ENCODE measurements around the gene MESD. TPM values are rescaled to one million over a fixed set of nuclear protein-coding genes. Genes with fewer than 3 reads are reported as not detected.

Gene MESD
- total RNA-seq, 1 experiment from 2014 or later = 21.2 TPM

- no peak overlapping the region for H3K9ac ChIP-seq (ENCODE audit: low read length)
- no peak overlapping the region for H3K4me3 ChIP-seq (ENCODE audit: low read length)
- no peak for TF ChIP-seq CTCF (conservative IDR thresholded peaks at IDR 0.05; ENCODE audit: low read depth, low read length)
- TF ChIP-seq EZH2 (IDR thresholded peaks at IDR 0.05; ENCODE audit: low read length, unreplicated experiment) = no peak
- TF ChIP-seq EZH2phosphoT487 (IDR thresholded peaks at IDR 0.05; ENCODE audit: borderline replicate concordance, low read length) = no peak
- no peaks in the 10 kb centered on the region for H3K9me3 ChIP-seq (ENCODE audit: low read length)
- H3K9me2 ChIP-seq (replicated peaks; ENCODE audit: low read length) = no peaks in the 10 kb centered on the region
- no peak overlapping the region for H2AFZ ChIP-seq (ENCODE audit: low read length)
- no TSS peak for BruUV-seq (replicated peaks)
- peaks cover 18% of the 10 kb centered on the region for H3K79me2 ChIP-seq (ENCODE audit: low read length)
- ChIA-PET POLR2A (ENCODE audit: unreplicated experiment) (no interaction called here), CTCF (no interaction called here)
- intact Hi-C loops (cut with micrococcal nuclease) = no loop called here
- H3K4me2 ChIP-seq (ENCODE audit: low read length) = no peak overlapping the region
- no peaks in the 10 kb centered on the region for H3K27me3 ChIP-seq (ENCODE audit: low read length)
- H4K20me1 ChIP-seq (ENCODE audit: low read length) = no peaks in the 10 kb centered on the region
- DNase-seq (no peak), ATAC-seq (no peak)
- no peak overlapping the region for H3K27ac ChIP-seq (ENCODE audit: low read length)
- no peaks in the 10 kb centered on the region for H3F3A ChIP-seq (ENCODE audit: low read length, unreplicated experiment)
- no peaks in the 10 kb centered on the region for H3K4me1 ChIP-seq (ENCODE audit: insufficient read depth, low read length)
- no peaks in the 10 kb centered on the region for H3K36me3 ChIP-seq (ENCODE audit: low read depth, low read length)
Observed at GRCh38 chr15:81014446-81015093, 25.0 kb upstream of the MESD start.

- peaks cover 29% of the 10 kb centered on the region for H3K79me2 ChIP-seq (ENCODE audit: low read length)
- H3K4me3 ChIP-seq (ENCODE audit: low read length) = no peak overlapping the region
- H3K4me2 ChIP-seq (ENCODE audit: low read length) = no peak overlapping the region
- H3F3A ChIP-seq (ENCODE audit: low read length, unreplicated experiment) = no peaks in the 10 kb centered on the region
- ATAC-seq (no peak), DNase-seq (no peak)
- H3K9me2 ChIP-seq (replicated peaks; ENCODE audit: low read length) = no peaks in the 10 kb centered on the region
- H2AFZ ChIP-seq (ENCODE audit: low read length) = no peak overlapping the region
- 0 out of 2 replicates have a peak, but pooled peaks cover 8% of the 10 kb centered on the region for H4K20me1 ChIP-seq (ENCODE audit: low read length)
- no peak overlapping the region for H3K27ac ChIP-seq (ENCODE audit: low read length)
- ChIA-PET CTCF (no interaction called here), POLR2A (ENCODE audit: unreplicated experiment) (no interaction called here)
- BruUV-seq (replicated peaks) = no TSS peak
- intact Hi-C loops (cut with micrococcal nuclease) = no loop called here
- H3K4me1 ChIP-seq (ENCODE audit: insufficient read depth, low read length) = 0 out of 2 replicates have a peak, but pooled peaks cover 2% of the 10 kb centered on the region
- H3K9ac ChIP-seq (ENCODE audit: low read length) = no peak overlapping the region
- no peaks in the 10 kb centered on the region for H3K36me3 ChIP-seq (ENCODE audit: low read depth, low read length)
- no peaks in the 10 kb centered on the region for H3K9me3 ChIP-seq (ENCODE audit: low read length)
- no peaks in the 10 kb centered on the region for H3K27me3 ChIP-seq (ENCODE audit: low read length)
- TF ChIP-seq CTCF (conservative IDR thresholded peaks at IDR 0.05; ENCODE audit: low read depth, low read length) (no peak), EZH2 (IDR thresholded peaks at IDR 0.05; ENCODE audit: low read length, unreplicated experiment) (no peak), EZH2phosphoT487 (IDR thresholded peaks at IDR 0.05; ENCODE audit: borderline replicate concordance, low read length) (no peak)
Observed at GRCh38 chr15:81013396-81013929, 23.8 kb upstream of the MESD start.

DNA sequence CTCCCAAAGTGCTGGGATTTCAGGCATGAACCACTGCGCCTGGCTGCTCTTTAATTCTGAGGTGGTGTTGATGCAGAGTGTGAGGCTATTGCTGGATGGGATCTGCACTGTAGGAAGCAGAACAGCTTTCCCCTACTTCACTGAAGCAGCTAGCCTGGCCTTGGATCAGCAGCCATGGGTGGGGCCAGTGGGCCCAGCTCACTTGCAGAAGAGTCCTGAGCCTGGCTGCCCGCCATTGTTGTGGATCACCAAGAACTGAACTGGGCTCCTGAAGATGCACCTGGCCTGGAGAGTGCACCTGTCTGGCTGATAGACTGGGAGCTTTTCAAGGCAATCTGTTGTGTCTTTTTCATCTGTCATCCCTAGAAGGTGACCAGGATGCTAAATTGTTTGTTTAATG is 23.0 kb upstream of the MESD start:
- H3K4me2 ChIP-seq (ENCODE audit: low read length) = no peak overlapping the region
- 0 out of 2 replicates have a peak, but pooled peaks cover 11% of the 10 kb centered on the region for H3K4me1 ChIP-seq (ENCODE audit: insufficient read depth, low read length)
- TF ChIP-seq EZH2 (IDR thresholded peaks at IDR 0.05; ENCODE audit: low read length, unreplicated experiment) = no peak
- DNase-seq (no peak), ATAC-seq (no peak)
- H3K79me2 ChIP-seq (ENCODE audit: low read length) = peaks cover 37% of the 10 kb centered on the region
- 0 out of 2 replicates have a peak, but pooled peaks cover 8% of the 10 kb centered on the region for H4K20me1 ChIP-seq (ENCODE audit: low read length)
- intact Hi-C loops (cut with micrococcal nuclease) = no loop called here
- H3F3A ChIP-seq (ENCODE audit: low read length, unreplicated experiment) = no peaks in the 10 kb centered on the region
- H3K9me2 ChIP-seq (replicated peaks; ENCODE audit: low read length) = no peaks in the 10 kb centered on the region
- H3K9me3 ChIP-seq (ENCODE audit: low read length) = no peaks in the 10 kb centered on the region
- H2AFZ ChIP-seq (ENCODE audit: low read length) = no peak overlapping the region
- no peak overlapping the region for H3K9ac ChIP-seq (ENCODE audit: low read length)
- no peak overlapping the region for H3K27ac ChIP-seq (ENCODE audit: low read length)
- H3K27me3 ChIP-seq (ENCODE audit: low read length) = no peaks in the 10 kb centered on the region
- POLR2A ChIA-PET (ENCODE audit: unreplicated experiment) = no interaction called here
- no peaks in the 10 kb centered on the region for H3K36me3 ChIP-seq (ENCODE audit: low read depth, low read length)
- BruUV-seq (replicated peaks) = no TSS peak
- H3K4me3 ChIP-seq (ENCODE audit: low read length) = no peak overlapping the region
- CTCF ChIA-PET = no interaction called here

All from PC-3 (cell line).